Gastrocnemius medialis (tissue), 4 donors: ENCODE data around the gene PALLD. TPM values are rescaled to one million over a fixed set of nuclear protein-coding genes. Genes with fewer than 3 reads are reported as not detected.

Experiments used
- ATAC-seq, 2 donors: fragments of 150-250 bp; one replicate each; pipeline ENCODE4 v1.9.1; 2016
- DNase-seq, 2 donors: peaks; one replicate each; pipeline ENCODE4 v3.0.0-alpha.2; 2019
- H3K27ac ChIP-seq, 4 donors: fragments of 200-600 bp; sonication (generic); 1 replicate in 1 of 4; 2 replicates in 3 of 4; pipeline ENCODE4 v1.5.1; 2016 to 2018; ENCODE audit warnings: mild to moderate bottlenecking in 2 of 4, moderate library complexity in 1 of 4
- H3K27me3 ChIP-seq, 3 donors: fragments of 200-600 bp; sonication (generic) in 2 of 3; 1 replicate in 1 of 3; 2 replicates in 2 of 3; pipeline versions ENCODE4 v1.5.1 to v1.6.0; 2016 to 2019; ENCODE audit warnings: mild to moderate bottlenecking in 1 of 3, moderate library complexity in 1 of 3
- H3K36me3 ChIP-seq, 2 donors: fragments of 200-600 bp; sonication (generic) in 1 of 2; one replicate each; pipeline ENCODE4 v1.5.1; 2017 to 2018
- H3K4me1 ChIP-seq, 2 donors: fragments of 200-600 bp; sonication (generic) in 1 of 2; one replicate each; pipeline ENCODE4 v1.5.1; 2016 to 2017; ENCODE audit warnings: mild to moderate bottlenecking in 2 of 2
- H3K4me3 ChIP-seq, 4 donors: fragments of 200-600 bp; sonication (generic) in 3 of 4; 1 replicate in 1 of 4; 2 replicates in 3 of 4; pipeline ENCODE4 v1.5.1; 2016 to 2019; ENCODE audit warnings: mild to moderate bottlenecking in 2 of 4
- H3K9me3 ChIP-seq, 3 donors: fragments of 200-600 bp; sonication (generic) in 2 of 3; 1 replicate in 1 of 3; 2 replicates in 2 of 3; pipeline ENCODE4 v1.5.1; 2016 to 2019
- POLR2A ChIP-seq, 2 donors: fragments of 450-650 bp; IDR thresholded peaks; one replicate each; pipeline ENCODE4 v1.6.1; 2017; ENCODE audit warnings: antibody characterized with exemption in 2 of 2, mild to moderate bottlenecking in 2 of 2, moderate library complexity in 2 of 2
- in situ Hi-C, 4 donors: fragments of 200-750 bp; cut with MboI; loops; one replicate each; pipeline versions ENCODE4 v1.15.0 to v1.8.0; 2017; ENCODE audit warnings: low sequenced_read_pairs in 4 of 4
- intact Hi-C: fragments of 100-400 bp; cut with DNase I; formaldehyde crosslinking; loops from one replicate; pipeline ENCODE4 v1.15.1; 2023; ENCODE audit warnings: low total_unique reads
- total RNA-seq, 4 donors: library from RNA; depleted of rRNA; stranded (reverse); fragments of >200 nt; gene quantifications; one replicate each; pipeline versions ENCODE4 v1.1.0 to v1.2.3, GENCODE V29; 2016
- TF ChIP-seq, protein P1 (sequence below), 5 experiments: fragments of 450-650 bp in 3 of 5; fragments of 200-600 bp in 2 of 5; sonication (generic) in 2 of 5; IDR thresholded peaks in 4 of 5; conservative IDR thresholded peaks in 1 of 5; 1 replicate in 4 of 5; 2 replicates in 1 of 5; pipeline ENCODE4 v1.5.1; 2016 to 2019; ENCODE audit warnings: antibody characterized with exemption in 5 of 5, mild to moderate bottlenecking in 3 of 5, moderate library complexity in 3 of 5

The PALLD gene
- total RNA-seq, 4 donors from 2014 or later: 165 to 439 (median 319) TPM

DNA sequence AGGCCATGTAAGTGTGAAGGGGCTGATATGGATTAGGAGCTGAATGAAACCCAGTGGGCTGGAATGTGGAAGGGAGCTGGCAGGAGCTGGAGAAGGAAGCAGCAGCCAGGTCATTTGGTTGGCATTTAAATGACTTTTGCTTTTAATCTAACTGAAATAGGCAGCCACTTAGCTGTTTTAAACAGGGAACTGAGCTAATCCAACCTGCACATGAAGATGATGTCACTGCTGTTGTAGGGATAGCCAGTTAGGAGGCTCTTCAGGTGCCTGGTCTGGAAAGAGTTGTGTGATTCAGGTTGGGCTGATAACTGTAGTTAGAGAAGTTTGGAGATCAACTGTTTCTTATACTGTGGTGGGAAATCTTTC is 122.4 kb downstream of the PALLD start:
- Histone ChIP-seq H3K27ac (no peak overlapping the region), H3K36me3 (no peaks in the 10 kb centered on the region), H3K9me3 (no peaks in the 10 kb centered on the region), H3K4me1 (peaks cover 5 to 6% of the 10 kb centered on the region in 2 donors), H3K4me3 (no peak overlapping the region), H3K27me3 (no peaks in the 10 kb centered on the region)
- ATAC-seq (no peak), DNase-seq (no peak)
- TF ChIP-seq POLR2A (IDR thresholded peaks at IDR 0.05): no peak
- TF ChIP-seq, protein P1, sequence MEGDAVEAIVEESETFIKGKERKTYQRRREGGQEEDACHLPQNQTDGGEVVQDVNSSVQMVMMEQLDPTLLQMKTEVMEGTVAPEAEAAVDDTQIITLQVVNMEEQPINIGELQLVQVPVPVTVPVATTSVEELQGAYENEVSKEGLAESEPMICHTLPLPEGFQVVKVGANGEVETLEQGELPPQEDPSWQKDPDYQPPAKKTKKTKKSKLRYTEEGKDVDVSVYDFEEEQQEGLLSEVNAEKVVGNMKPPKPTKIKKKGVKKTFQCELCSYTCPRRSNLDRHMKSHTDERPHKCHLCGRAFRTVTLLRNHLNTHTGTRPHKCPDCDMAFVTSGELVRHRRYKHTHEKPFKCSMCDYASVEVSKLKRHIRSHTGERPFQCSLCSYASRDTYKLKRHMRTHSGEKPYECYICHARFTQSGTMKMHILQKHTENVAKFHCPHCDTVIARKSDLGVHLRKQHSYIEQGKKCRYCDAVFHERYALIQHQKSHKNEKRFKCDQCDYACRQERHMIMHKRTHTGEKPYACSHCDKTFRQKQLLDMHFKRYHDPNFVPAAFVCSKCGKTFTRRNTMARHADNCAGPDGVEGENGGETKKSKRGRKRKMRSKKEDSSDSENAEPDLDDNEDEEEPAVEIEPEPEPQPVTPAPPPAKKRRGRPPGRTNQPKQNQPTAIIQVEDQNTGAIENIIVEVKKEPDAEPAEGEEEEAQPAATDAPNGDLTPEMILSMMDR (IDR thresholded peaks at IDR 0.05 in 4 of 5, conservative IDR thresholded peaks at IDR 0.05 in 1 of 5): no peak
- in situ Hi-C loops (no loop called here), intact Hi-C loops (no loop called here)

DNA sequence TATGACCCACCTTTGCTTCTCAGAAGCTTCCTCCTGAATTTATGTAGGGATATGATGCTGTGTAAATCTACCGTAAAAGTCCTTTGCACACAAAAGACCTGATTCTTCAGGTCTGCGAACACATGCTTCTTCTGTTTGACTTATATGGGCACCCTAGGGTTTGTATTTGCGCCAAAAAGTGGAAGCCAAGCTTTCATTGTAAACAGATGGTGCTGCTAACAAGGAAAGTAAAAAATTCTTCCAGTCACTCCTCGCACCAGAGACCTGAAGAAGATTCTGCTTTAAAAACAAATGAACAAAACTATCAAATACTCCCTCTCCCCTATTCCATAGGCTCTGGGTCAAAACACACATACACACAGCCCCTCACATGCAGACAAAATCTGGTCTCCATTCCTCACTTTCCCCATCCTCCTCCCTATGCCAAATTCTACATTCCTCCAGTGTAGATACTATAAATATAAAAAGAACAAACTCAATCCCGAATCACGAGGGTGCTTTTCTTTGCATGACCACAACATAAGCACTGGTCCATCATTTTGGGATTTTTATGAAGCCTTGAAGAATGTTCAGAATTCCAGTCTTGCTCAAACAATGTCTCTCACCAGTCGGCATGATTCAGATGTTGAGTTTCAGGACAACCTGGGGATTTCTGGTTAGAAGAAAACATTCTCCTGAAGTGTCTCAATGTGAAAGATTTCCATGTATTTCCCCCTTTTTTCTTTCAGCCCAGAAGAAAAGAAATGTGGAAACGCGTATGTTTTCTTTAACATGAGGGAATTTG is 125.1 kb downstream of the PALLD start:
- no peak overlapping the region for H3K27ac ChIP-seq
- TF ChIP-seq, protein P1 (IDR thresholded peaks at IDR 0.05 in 4 of 5, conservative IDR thresholded peaks at IDR 0.05 in 1 of 5): no peak
- no peak for TF ChIP-seq POLR2A (IDR thresholded peaks at IDR 0.05)
- in situ Hi-C loops: no loop called here
- no peaks in the 10 kb centered on the region for H3K36me3 ChIP-seq
- DNase-seq (no peak), ATAC-seq (no peak)
- no peak overlapping the region for H3K4me3 ChIP-seq
- no peaks in the 10 kb centered on the region for H3K9me3 ChIP-seq
- H3K4me1 ChIP-seq: peaks cover 5 to 6% of the 10 kb centered on the region in 2 donors
- intact Hi-C loops: no loop called here
- H3K27me3 ChIP-seq: no peaks in the 10 kb centered on the region

DNA sequence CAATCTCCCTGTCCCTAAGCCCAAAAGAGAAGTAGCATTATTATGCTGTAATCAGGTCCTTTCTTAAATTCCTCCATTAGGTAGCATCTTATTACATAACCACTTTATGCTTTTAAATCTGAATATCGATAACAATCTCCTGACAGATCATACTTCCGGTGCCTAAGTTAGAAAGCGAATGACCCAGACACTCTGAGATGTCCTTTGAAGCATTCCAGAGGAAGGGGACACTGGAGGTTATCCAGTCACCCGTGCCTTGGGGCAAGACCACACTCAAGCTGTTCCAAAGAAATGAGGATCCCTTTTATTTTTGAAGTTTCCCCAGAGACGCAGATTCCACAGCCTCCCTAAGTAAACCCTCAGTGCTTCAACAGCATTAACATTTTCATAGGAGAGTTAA is 125.7 kb downstream of the PALLD start:
- Histone ChIP-seq H3K4me1 (peaks cover 5 to 6% of the 10 kb centered on the region in 2 donors), H3K36me3 (no peaks in the 10 kb centered on the region), H3K27ac (no peak overlapping the region), H3K4me3 (no peak overlapping the region), H3K9me3 (no peaks in the 10 kb centered on the region), H3K27me3 (no peaks in the 10 kb centered on the region)
- TF ChIP-seq POLR2A (IDR thresholded peaks at IDR 0.05): no peak
- TF ChIP-seq, protein P1 (IDR thresholded peaks at IDR 0.05 in 4 of 5, conservative IDR thresholded peaks at IDR 0.05 in 1 of 5): no peak
- in situ Hi-C loops: no loop called here
- intact Hi-C loops: no loop called here
- no peak for DNase-seq
- ATAC-seq: no peak

DNA sequence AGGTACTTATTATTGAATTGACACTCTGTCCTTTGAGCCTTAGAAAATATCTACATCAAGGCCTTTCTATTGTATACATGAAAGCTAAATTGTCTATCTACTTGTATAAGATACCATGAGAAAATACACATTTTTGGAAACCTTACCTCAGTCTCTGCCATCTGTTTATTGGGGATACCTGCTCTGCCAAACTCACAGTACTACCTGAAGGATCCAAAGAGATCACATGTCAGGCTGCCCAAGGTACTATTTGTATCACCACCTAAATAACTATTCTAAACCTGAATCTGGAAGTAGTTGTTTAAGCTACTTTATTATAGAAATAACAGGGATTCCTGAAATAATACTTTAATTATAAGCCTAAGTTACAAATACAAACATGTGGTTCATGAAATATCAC is 126.2 kb downstream of the PALLD start:
- TF ChIP-seq, protein P1 (IDR thresholded peaks at IDR 0.05 in 4 of 5, conservative IDR thresholded peaks at IDR 0.05 in 1 of 5): no peak
- TF ChIP-seq POLR2A (IDR thresholded peaks at IDR 0.05): no peak
- H3K27ac ChIP-seq: no peak overlapping the region

More for the DNA sequence above, 126.2 kb downstream of the PALLD start:
- peaks cover 5 to 6% of the 10 kb centered on the region in 2 donors for H3K4me1 ChIP-seq
- H3K4me3 ChIP-seq: no peak overlapping the region
- intact Hi-C loops: no loop called here
- no peaks in the 10 kb centered on the region for H3K27me3 ChIP-seq
- H3K36me3 ChIP-seq: no peaks in the 10 kb centered on the region
- no peaks in the 10 kb centered on the region for H3K9me3 ChIP-seq
- DNase-seq (no peak), ATAC-seq (no peak)
- in situ Hi-C loops: no loop called here
